Endothelial cell of umbilical vein (primary cell): ENCODE measurements around the gene NTMT1. TPM values are rescaled to one million over a fixed set of nuclear protein-coding genes. Genes with fewer than 3 reads are reported as not detected.

Source experiments
- BruUV-seq: library from RNA; stranded (reverse); fragments of 400-500 nt; replicated peaks from 2 replicates; lab custom pipeline; 2021; lab: Mats Ljungman, UMichigan
- CTCF ChIA-PET: fragments of 300-600, 350-600 bp; sonication (Branson Sonifier 250); formaldehyde crosslinking; loops from one replicate; lab custom pipeline; 2021; ENCODE audit warnings: antibody characterized with exemption, inconsistent platforms; lab: Charles Lee
- POLR2A ChIA-PET: fragments of 300-600, 350-600 bp; sonication (Branson Sonifier 250); formaldehyde crosslinking; loops from one replicate; lab custom pipeline; 2021; ENCODE audit warnings: antibody characterized with exemption, inconsistent platforms; lab: Charles Lee
- DNase-seq: peaks from one replicate; pipeline ENCODE4 v3.0.0-alpha.2; 2011; ENCODE audit warnings: low read depth, low spot score
- FAIRE-seq: peaks from 2 replicates; lab custom pipeline; 2011; peaks lifted over from hg19 to GRCh38; lab: Jason Lieb, UNC
- H2AFZ ChIP-seq: 2 replicates; pipeline ENCODE4 v1.6.0; 2012; ENCODE audit warnings: low read depth, low read length, control low read depth, inconsistent platforms
- H3K27ac ChIP-seq: 2 replicates; pipeline ENCODE4 v1.5.1; 2011; ENCODE audit warnings: low read depth, mild to moderate bottlenecking, control low read depth, low read length, moderate library complexity; ENCODE audit not compliant: insufficient read depth
- H3K27me3 ChIP-seq, 2 experiments: 2 replicates each; pipeline versions ENCODE4 v1.6.0 to v1.6.1; 2011; ENCODE audit warnings: low read length in 2 of 2, mixed read lengths in 1 of 2; ENCODE audit not compliant: control insufficient read depth in 2 of 2, insufficient read depth in 2 of 2
- H3K36me3 ChIP-seq, 2 experiments: 2 replicates in 1 of 2; 3 replicates in 1 of 2; pipeline ENCODE4 v1.5.1; 2011; ENCODE audit warnings: low read length in 2 of 2, mild to moderate bottlenecking in 1 of 2, moderate library complexity in 1 of 2; ENCODE audit not compliant: control insufficient read depth in 2 of 2, insufficient read depth in 2 of 2; ENCODE audit errors: extremely low read depth in 1 of 2
- H3K4me1 ChIP-seq: 3 replicates; pipeline ENCODE4 v1.5.1; 2011; ENCODE audit warnings: mild to moderate bottlenecking, low read length; ENCODE audit not compliant: control insufficient read depth, insufficient read depth; ENCODE audit errors: extremely low read depth
- H3K4me2 ChIP-seq: 2 replicates; pipeline ENCODE4 v1.6.1; 2011; ENCODE audit warnings: low read length, control low read depth, mixed read lengths; ENCODE audit not compliant: insufficient read depth
- H3K4me3 ChIP-seq, 3 experiments: fragments of 200-600 bp in 1 of 3; sonication (generic), shearing (Covaris generic) in 1 of 3; replicated peaks in 1 of 3; 2 replicates each; pipeline ENCODE4 v1.5.1; 2011 to 2016; ENCODE audit warnings: control low read depth in 3 of 3, low read length in 3 of 3, mild to moderate bottlenecking in 2 of 3, inconsistent platforms in 1 of 3, low read depth in 1 of 3, moderate library complexity in 1 of 3; ENCODE audit not compliant: insufficient read depth in 1 of 3
- H3K79me2 ChIP-seq: 2 replicates; pipeline ENCODE4 v1.6.0; 2012; ENCODE audit warnings: low read length, inconsistent platforms; ENCODE audit not compliant: control insufficient read depth, insufficient read depth
- H3K9ac ChIP-seq: replicated peaks from 2 replicates; pipeline ENCODE3; 2011; ENCODE audit warnings: low read length, control low read depth; ENCODE audit not compliant: insufficient read depth; ENCODE audit errors: extremely low read depth
- H3K9me1 ChIP-seq: replicated peaks from 3 replicates; pipeline ENCODE4 v1.6.0; 2011; ENCODE audit warnings: mild to moderate bottlenecking, low read length; ENCODE audit not compliant: control insufficient read depth, insufficient read depth; ENCODE audit errors: extremely low read depth
- H3K9me3 ChIP-seq: replicated peaks from 2 replicates; pipeline ENCODE4 v1.5.1; 2012; ENCODE audit warnings: low read length, inconsistent platforms; ENCODE audit not compliant: control insufficient read depth, insufficient read depth
- H4K20me1 ChIP-seq: replicated peaks from 2 replicates; pipeline ENCODE3; 2011; ENCODE audit warnings: mild to moderate bottlenecking, low read length; ENCODE audit not compliant: control insufficient read depth, insufficient read depth; ENCODE audit errors: extremely low read depth
- EZH2 ChIP-seq: IDR thresholded peaks from 2 replicates; pipeline ENCODE4 v1.6.1; 2012; ENCODE audit warnings: borderline replicate concordance, low read depth, mild to moderate bottlenecking, moderate library complexity, low read length, inconsistent platforms; ENCODE audit not compliant: severe bottlenecking
- FOS ChIP-seq: IDR thresholded peaks from 2 replicates; pipeline ENCODE4 v1.6.1; 2011; ENCODE audit warnings: mild to moderate bottlenecking, low read length, moderate library complexity, borderline replicate concordance; ENCODE audit not compliant: insufficient read depth
- GATA2 ChIP-seq: IDR thresholded peaks from 2 replicates; pipeline ENCODE4 v1.7.0; 2011; ENCODE audit warnings: low read depth, mild to moderate bottlenecking, moderate library complexity, mixed read lengths, low read length; ENCODE audit not compliant: insufficient read length, insufficient read depth
- JUN ChIP-seq: IDR thresholded peaks from 2 replicates; pipeline ENCODE4 v1.6.1; 2011; ENCODE audit warnings: borderline replicate concordance, low read depth; ENCODE audit not compliant: insufficient read length, insufficient read depth
- MAX ChIP-seq: IDR thresholded peaks from 2 replicates; pipeline ENCODE4 v1.6.1; 2011; ENCODE audit not compliant: insufficient read depth, insufficient read length
- MYC ChIP-seq: IDR thresholded peaks from one replicate; pipeline ENCODE4 v1.6.1; 2011; ENCODE audit warnings: mild to moderate bottlenecking, low read depth, low read length
- POLR2A ChIP-seq: IDR thresholded peaks from 2 replicates; pipeline ENCODE4 v1.6.1; 2012; ENCODE audit warnings: low read depth, mild to moderate bottlenecking, control low read depth, low read length
- POLR2AphosphoS5 ChIP-seq: IDR thresholded peaks from 2 replicates; pipeline ENCODE4 v1.6.1; 2012; ENCODE audit warnings: low read depth, mild to moderate bottlenecking, control low read depth, low read length, moderate library complexity; ENCODE audit not compliant: insufficient read depth
- dilution Hi-C: fragments of 300-500 bp; cut with MboI; formaldehyde crosslinking; loops from one replicate; pipeline ENCODE4 v1.15.0; 2019; ENCODE audit warnings: low sequenced_read_pairs; ENCODE audit not compliant: extremely low pct_ligation_motif_present
- intact Hi-C: fragments of 100-400 bp; cut with micrococcal nuclease; formaldehyde crosslinking; loops from one replicate; pipeline ENCODE4 v1.10.0; 2022
- polyA plus RNA-seq, 4 experiments: library from polyadenylated mRNA; depleted of rRNA in 3 of 4; stranded (reverse) in 3 of 4; unstranded in 1 of 4; fragments of >200 nt; gene quantifications; 2 replicates each; pipeline versions ENCODE4 v1.2.1 to v1.2.3, GENCODE V29; 2011 to 2012; ENCODE audit warnings: missing spikeins in 1 of 4
- total RNA-seq: library from RNA; stranded (reverse); gene quantifications from 2 replicates; pipeline ENCODE4 v1.2.3, GENCODE V29; 2021
- TF ChIP-seq, protein P1 (sequence below), 2 donors: IDR thresholded peaks; 1 replicate in 1 of 2; 2 replicates in 1 of 2; pipeline ENCODE4 v1.5.1; 2011; ENCODE audit warnings: low read length in 2 of 2, mild to moderate bottlenecking in 2 of 2, moderate library complexity in 2 of 2, control low read depth in 1 of 2, inconsistent platforms in 1 of 2, low read depth in 1 of 2; ENCODE audit not compliant: insufficient read depth in 1 of 2; ENCODE audit errors: extremely low read depth in 1 of 2

NTMT1 gene
- total and polyA plus RNA-seq, 2 donors (not counting 3 experiments of a cell fraction or from before 2014, with no cell fraction given): 47.6 to 58.3 TPM

GRCh38 chr9:129646654-129647053, 20.7 kb downstream of the NTMT1 start:
- dilution Hi-C loops: no loop called here
- CTCF ChIA-PET: no interaction called here
- TF ChIP-seq MYC (no peak), MAX (no peak), JUN (no peak), POLR2AphosphoS5 (no peak), GATA2 (no peak), POLR2A (no peak), FOS (no peak), EZH2 (no peak)
- TF ChIP-seq, protein P1, sequence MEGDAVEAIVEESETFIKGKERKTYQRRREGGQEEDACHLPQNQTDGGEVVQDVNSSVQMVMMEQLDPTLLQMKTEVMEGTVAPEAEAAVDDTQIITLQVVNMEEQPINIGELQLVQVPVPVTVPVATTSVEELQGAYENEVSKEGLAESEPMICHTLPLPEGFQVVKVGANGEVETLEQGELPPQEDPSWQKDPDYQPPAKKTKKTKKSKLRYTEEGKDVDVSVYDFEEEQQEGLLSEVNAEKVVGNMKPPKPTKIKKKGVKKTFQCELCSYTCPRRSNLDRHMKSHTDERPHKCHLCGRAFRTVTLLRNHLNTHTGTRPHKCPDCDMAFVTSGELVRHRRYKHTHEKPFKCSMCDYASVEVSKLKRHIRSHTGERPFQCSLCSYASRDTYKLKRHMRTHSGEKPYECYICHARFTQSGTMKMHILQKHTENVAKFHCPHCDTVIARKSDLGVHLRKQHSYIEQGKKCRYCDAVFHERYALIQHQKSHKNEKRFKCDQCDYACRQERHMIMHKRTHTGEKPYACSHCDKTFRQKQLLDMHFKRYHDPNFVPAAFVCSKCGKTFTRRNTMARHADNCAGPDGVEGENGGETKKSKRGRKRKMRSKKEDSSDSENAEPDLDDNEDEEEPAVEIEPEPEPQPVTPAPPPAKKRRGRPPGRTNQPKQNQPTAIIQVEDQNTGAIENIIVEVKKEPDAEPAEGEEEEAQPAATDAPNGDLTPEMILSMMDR (IDR thresholded peaks at IDR 0.05; ENCODE audit: extremely low read depth in 1 of 2, insufficient read depth in 1 of 2, low read depth in 1 of 2, low read length in 2 of 2): no peak

More at GRCh38 chr9:129646654-129647053, 20.7 kb downstream of the NTMT1 start:
- H3K27ac ChIP-seq: no peak overlapping the region
- no peaks in the 10 kb centered on the region for H3K9me3 ChIP-seq
- FAIRE-seq (no peak), DNase-seq (no peak)
- no peaks in the 10 kb centered on the region for H3K27me3 ChIP-seq
- H3K4me1 ChIP-seq: no peaks in the 10 kb centered on the region
- H3K9ac ChIP-seq: no peak overlapping the region
- POLR2A ChIA-PET: no interaction called here
- H3K4me2 ChIP-seq: no peak overlapping the region
- intact Hi-C loops: no loop called here
- H3K79me2 ChIP-seq: peaks cover 2% of the 10 kb centered on the region
- BruUV-seq: no TSS peak
- no peaks in the 10 kb centered on the region for H4K20me1 ChIP-seq
- H3K9me1 ChIP-seq: no peaks in the 10 kb centered on the region
- H2AFZ ChIP-seq: no peak overlapping the region
- H3K36me3 ChIP-seq: no peaks in the 10 kb centered on the region
- H3K4me3 ChIP-seq: no peak overlapping the region
